Panc1 (cell line): ENCODE measurements around the gene VWF. TPM values are rescaled to one million over a fixed set of nuclear protein-coding genes. Genes with fewer than 3 reads are reported as not detected.

ENCODE experiments used
- ATAC-seq: fragments of 200-7000 bp; cut with Tn5 transposase; 2 replicates; pipeline ENCODE4 v1.9.1; 2020; ENCODE audit warnings: mild to moderate bottlenecking, moderate library complexity
- BruUV-seq: library from RNA; stranded (reverse); fragments of 400-500 nt; replicated peaks from 2 replicates; lab custom pipeline; 2021; lab: Mats Ljungman, UMichigan
- CTCF ChIA-PET: fragments of 300-600 bp; sonication (Branson Sonifier 250); formaldehyde crosslinking; loops from one replicate; lab custom pipeline; 2022; ENCODE audit warnings: antibody characterized with exemption; lab: Charles Lee
- POLR2A ChIA-PET: fragments of 300-600 bp; sonication (Branson Sonifier 250); formaldehyde crosslinking; loops from one replicate; lab custom pipeline; 2022; ENCODE audit warnings: antibody characterized with exemption; lab: Charles Lee
- DNase-seq: peaks from one replicate; pipeline ENCODE4 v3.0.0-alpha.2; 2010; ENCODE audit warnings: low read depth, low spot score
- H3K27ac ChIP-seq: 2 replicates; pipeline ENCODE4 v1.5.1; 2011; ENCODE audit warnings: mild to moderate bottlenecking, low read length, inconsistent platforms
- H3K27me3 ChIP-seq: fragments of 200-500 bp; sonication (Bioruptor generic); 2 replicates; pipeline ENCODE4 v1.6.0; 2014; ENCODE audit warnings: low read length, inconsistent platforms; ENCODE audit not compliant: control insufficient read depth, insufficient read depth
- H3K36me3 ChIP-seq: fragments of 200-500 bp; sonication (Bioruptor generic); 2 replicates; pipeline ENCODE4 v1.5.1; 2014; ENCODE audit warnings: inconsistent platforms, mild to moderate bottlenecking, low read length, moderate library complexity; ENCODE audit not compliant: control insufficient read depth, insufficient read depth
- H3K4me1 ChIP-seq: 2 replicates; pipeline ENCODE4 v1.5.1; 2011; ENCODE audit warnings: inconsistent platforms, mild to moderate bottlenecking, low read length, moderate library complexity; ENCODE audit not compliant: control insufficient read depth, insufficient read depth
- H3K4me3 ChIP-seq, 2 experiments: 2 replicates each; pipeline ENCODE4 v1.5.1; 2011 to 2012; ENCODE audit warnings: low read depth in 2 of 2, low read length in 2 of 2, mild to moderate bottlenecking in 2 of 2, inconsistent platforms in 1 of 2, moderate library complexity in 1 of 2
- H3K9me3 ChIP-seq: fragments of 200-500 bp; sonication (Bioruptor generic); 2 replicates; pipeline ENCODE4 v1.5.1; 2014; ENCODE audit warnings: low read depth, mild to moderate bottlenecking, inconsistent platforms, low read length, moderate library complexity; ENCODE audit not compliant: control insufficient read depth, insufficient read depth
- POLR2AphosphoS5 ChIP-seq: IDR thresholded peaks from 2 replicates; pipeline ENCODE4 v1.6.1; 2012; ENCODE audit warnings: mild to moderate bottlenecking, low read depth, low read length, moderate library complexity
- SIN3A ChIP-seq: IDR thresholded peaks from 2 replicates; pipeline ENCODE4 v1.6.1; 2012; ENCODE audit warnings: low read depth, mild to moderate bottlenecking, low read length, moderate library complexity, borderline replicate concordance; ENCODE audit not compliant: insufficient read depth
- TCF7L2 ChIP-seq: IDR thresholded peaks from 2 replicates; pipeline ENCODE4 v1.6.1; 2011; ENCODE audit warnings: mild to moderate bottlenecking, low read depth, low read length, inconsistent platforms
- in situ Hi-C: cut with HindIII; loops from 2 replicates; pipeline ENCODE4 v1.10.0; 2016; ENCODE audit warnings: low sequenced_read_pairs, low pct_unique_long_range_greater_than_20kb
- intact Hi-C: fragments of 100-400 bp; cut with micrococcal nuclease; formaldehyde crosslinking; loops from one replicate; pipeline ENCODE4 v1.10.0; 2022; ENCODE audit not compliant: unreplicated experiment
- total RNA-seq: library from RNA; stranded (reverse); gene quantifications from one replicate; pipeline ENCODE4 v1.2.1, GENCODE V29; 2021; ENCODE audit not compliant: unreplicated experiment
- TF ChIP-seq, protein P1 (sequence below): fragments of 450-650 bp; IDR thresholded peaks from 2 replicates; pipeline ENCODE4 v1.5.1; 2017; ENCODE audit warnings: mild to moderate bottlenecking
- TF ChIP-seq, protein P2 (sequence below), 2 experiments: IDR thresholded peaks; 2 replicates each; pipeline ENCODE4 v1.6.1; 2011 to 2012; ENCODE audit warnings: low read depth in 2 of 2, control low read depth in 1 of 2, low read length in 1 of 2, mild to moderate bottlenecking in 1 of 2, moderate library complexity in 1 of 2; ENCODE audit not compliant: insufficient read depth in 1 of 2

Gene VWF
- total RNA-seq, 1 experiment from 2014 or later, result 0.31 TPM

DNA sequence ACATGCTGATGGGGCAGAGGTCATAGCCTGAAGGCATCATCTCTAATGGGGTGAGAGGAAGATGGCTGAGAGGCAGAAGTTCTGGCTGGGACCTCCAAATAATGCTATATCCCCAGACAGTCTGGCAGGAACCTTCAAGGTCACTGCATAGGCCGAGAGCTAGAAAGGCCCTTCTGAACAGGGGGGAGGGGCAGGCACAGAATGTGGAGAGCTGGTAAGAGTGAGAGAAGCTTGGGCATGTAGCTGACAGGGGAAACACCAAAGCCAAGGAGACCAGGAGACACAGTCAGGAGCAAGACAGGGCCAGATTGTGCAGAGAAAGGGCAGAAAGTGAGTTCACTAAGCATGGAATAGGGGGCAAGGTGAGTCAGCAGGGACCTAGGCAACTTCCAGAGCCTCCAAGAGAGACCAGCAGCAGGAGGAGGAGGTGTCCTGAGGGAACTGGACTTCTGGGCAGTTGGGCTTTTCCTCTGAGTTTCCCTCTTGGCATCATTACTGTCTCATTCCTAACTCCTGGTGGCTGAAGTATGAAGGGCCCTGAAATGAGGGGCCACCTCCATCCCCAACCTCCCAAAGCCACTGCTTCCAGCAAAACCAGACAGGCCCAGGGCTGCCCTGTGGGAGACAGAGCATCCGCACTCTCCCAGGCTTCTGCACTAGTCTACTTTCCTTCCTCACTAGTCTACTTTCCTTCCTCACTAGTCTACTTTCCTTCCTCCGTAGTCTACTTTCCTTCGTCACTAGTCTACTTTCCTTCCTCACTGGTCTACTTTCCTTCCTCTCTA, 196.5 kb downstream of the VWF start:
- H3K27me3 ChIP-seq, result 0 out of 2 replicates have a peak, but pooled peaks cover 2% of the 10 kb centered on the region
- no peak overlapping the region for H3K27ac ChIP-seq
- no peak for DNase-seq
- ATAC-seq, result no peak
- H3K36me3 ChIP-seq, result no peaks in the 10 kb centered on the region
- H3K4me3 ChIP-seq, result no peak overlapping the region
- H3K9me3 ChIP-seq, result no peaks in the 10 kb centered on the region
- TF ChIP-seq, protein P1, sequence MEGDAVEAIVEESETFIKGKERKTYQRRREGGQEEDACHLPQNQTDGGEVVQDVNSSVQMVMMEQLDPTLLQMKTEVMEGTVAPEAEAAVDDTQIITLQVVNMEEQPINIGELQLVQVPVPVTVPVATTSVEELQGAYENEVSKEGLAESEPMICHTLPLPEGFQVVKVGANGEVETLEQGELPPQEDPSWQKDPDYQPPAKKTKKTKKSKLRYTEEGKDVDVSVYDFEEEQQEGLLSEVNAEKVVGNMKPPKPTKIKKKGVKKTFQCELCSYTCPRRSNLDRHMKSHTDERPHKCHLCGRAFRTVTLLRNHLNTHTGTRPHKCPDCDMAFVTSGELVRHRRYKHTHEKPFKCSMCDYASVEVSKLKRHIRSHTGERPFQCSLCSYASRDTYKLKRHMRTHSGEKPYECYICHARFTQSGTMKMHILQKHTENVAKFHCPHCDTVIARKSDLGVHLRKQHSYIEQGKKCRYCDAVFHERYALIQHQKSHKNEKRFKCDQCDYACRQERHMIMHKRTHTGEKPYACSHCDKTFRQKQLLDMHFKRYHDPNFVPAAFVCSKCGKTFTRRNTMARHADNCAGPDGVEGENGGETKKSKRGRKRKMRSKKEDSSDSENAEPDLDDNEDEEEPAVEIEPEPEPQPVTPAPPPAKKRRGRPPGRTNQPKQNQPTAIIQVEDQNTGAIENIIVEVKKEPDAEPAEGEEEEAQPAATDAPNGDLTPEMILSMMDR, result no peak
- TF ChIP-seq SIN3A (no peak), POLR2AphosphoS5 (no peak), TCF7L2 (no peak)
- TF ChIP-seq, protein P2, sequence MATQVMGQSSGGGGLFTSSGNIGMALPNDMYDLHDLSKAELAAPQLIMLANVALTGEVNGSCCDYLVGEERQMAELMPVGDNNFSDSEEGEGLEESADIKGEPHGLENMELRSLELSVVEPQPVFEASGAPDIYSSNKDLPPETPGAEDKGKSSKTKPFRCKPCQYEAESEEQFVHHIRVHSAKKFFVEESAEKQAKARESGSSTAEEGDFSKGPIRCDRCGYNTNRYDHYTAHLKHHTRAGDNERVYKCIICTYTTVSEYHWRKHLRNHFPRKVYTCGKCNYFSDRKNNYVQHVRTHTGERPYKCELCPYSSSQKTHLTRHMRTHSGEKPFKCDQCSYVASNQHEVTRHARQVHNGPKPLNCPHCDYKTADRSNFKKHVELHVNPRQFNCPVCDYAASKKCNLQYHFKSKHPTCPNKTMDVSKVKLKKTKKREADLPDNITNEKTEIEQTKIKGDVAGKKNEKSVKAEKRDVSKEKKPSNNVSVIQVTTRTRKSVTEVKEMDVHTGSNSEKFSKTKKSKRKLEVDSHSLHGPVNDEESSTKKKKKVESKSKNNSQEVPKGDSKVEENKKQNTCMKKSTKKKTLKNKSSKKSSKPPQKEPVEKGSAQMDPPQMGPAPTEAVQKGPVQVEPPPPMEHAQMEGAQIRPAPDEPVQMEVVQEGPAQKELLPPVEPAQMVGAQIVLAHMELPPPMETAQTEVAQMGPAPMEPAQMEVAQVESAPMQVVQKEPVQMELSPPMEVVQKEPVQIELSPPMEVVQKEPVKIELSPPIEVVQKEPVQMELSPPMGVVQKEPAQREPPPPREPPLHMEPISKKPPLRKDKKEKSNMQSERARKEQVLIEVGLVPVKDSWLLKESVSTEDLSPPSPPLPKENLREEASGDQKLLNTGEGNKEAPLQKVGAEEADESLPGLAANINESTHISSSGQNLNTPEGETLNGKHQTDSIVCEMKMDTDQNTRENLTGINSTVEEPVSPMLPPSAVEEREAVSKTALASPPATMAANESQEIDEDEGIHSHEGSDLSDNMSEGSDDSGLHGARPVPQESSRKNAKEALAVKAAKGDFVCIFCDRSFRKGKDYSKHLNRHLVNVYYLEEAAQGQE (IDR thresholded peaks at IDR 0.05; ENCODE audit: insufficient read depth in 1 of 2, low read depth in 2 of 2, low read length in 1 of 2), result no peak
- CTCF ChIA-PET, result no interaction called here
- POLR2A ChIA-PET, result no interaction called here
- no peaks in the 10 kb centered on the region for H3K4me1 ChIP-seq
- no TSS peak for BruUV-seq
- in situ Hi-C loops, result no loop called here
- intact Hi-C loops, result no loop called here

DNA sequence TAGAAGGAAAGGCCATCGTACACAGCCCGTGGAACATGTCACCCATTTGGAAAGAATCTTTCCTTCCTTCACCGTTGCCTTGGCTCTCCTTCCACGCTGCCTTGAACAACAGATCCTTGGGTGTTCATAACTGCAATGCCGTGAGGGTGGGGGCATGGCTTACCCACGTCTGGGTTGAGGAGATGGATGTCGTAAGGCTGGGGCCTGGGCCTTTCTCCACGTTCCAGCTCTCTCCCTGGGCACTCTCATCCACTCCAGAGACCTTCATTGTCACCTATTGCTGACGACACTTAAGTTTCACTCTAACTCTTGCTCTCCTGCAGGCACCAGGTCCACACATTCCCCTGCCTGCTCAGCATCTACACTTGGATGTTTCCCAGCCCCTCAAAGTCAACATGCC, 198.8 kb downstream of the VWF start:
- no peak overlapping the region for H3K27ac ChIP-seq
- H3K9me3 ChIP-seq, result no peaks in the 10 kb centered on the region
- BruUV-seq, result no TSS peak
- H3K36me3 ChIP-seq, result no peaks in the 10 kb centered on the region
- H3K4me1 ChIP-seq, result no peaks in the 10 kb centered on the region
- no peak for ATAC-seq
- 0 out of 2 replicates have a peak, but pooled peaks cover 2% of the 10 kb centered on the region for H3K27me3 ChIP-seq
- intact Hi-C loops (no loop called here), in situ Hi-C loops (no loop called here)
- TF ChIP-seq TCF7L2, result no peak
- TF ChIP-seq SIN3A, result no peak
- TF ChIP-seq, protein P1, result no peak
- TF ChIP-seq, protein P2 (IDR thresholded peaks at IDR 0.05; ENCODE audit: insufficient read depth in 1 of 2, low read depth in 2 of 2, low read length in 1 of 2), result no peak
- TF ChIP-seq POLR2AphosphoS5, result no peak
- CTCF ChIA-PET, result no interaction called here
- DNase-seq, result no peak
- POLR2A ChIA-PET, result interaction anchor here (0.6 kb wide), 1 partner anchor 629 kb away, joined by 11 read pairs; no protein-coding TSS in a partner anchor
- H3K4me3 ChIP-seq, result no peak overlapping the region
